SU-DHL-6 (cell line): ENCODE data around the gene EVC.

ENCODE experiments used
- H2AFZ ChIP-seq: fragments of 200-600 bp; sonication (generic); 2 replicates; pipeline ENCODE4 v1.6.1; 2014; ENCODE audit warnings: low read depth, mild to moderate bottlenecking, moderate library complexity, mixed read lengths, antibody characterized with exemption, low read length; ENCODE audit not compliant: severe bottlenecking
- H3F3A ChIP-seq: fragments of 200-600 bp; shearing (Covaris generic); 2 replicates; pipeline ENCODE4 v1.6.0; 2016; ENCODE audit warnings: antibody characterized with exemption, mild to moderate bottlenecking; ENCODE audit not compliant: insufficient read depth
- H3K27ac ChIP-seq: fragments of 200-600 bp; sonication (generic); 2 replicates; pipeline ENCODE4 v1.5.1; 2016; ENCODE audit warnings: low read depth, mild to moderate bottlenecking, low read length, moderate library complexity, mixed read lengths
- H3K27me3 ChIP-seq: fragments of 200-600 bp; sonication (generic), shearing (Covaris generic); 2 replicates; pipeline ENCODE4 v1.6.0; 2014; ENCODE audit warnings: mild to moderate bottlenecking, low read length
- H3K36me3 ChIP-seq: fragments of 200-600 bp; sonication (generic); 2 replicates; pipeline ENCODE4 v1.6.1; 2014; ENCODE audit warnings: mild to moderate bottlenecking, low read length, mixed read lengths
- H3K4me2 ChIP-seq: fragments of 300-600, 200-600 bp; shearing (Covaris generic), sonication (generic); 2 replicates; pipeline ENCODE4 v1.6.0; 2014; ENCODE audit warnings: low read length, low read depth, mild to moderate bottlenecking; ENCODE audit not compliant: poor library complexity, severe bottlenecking
- H3K4me3 ChIP-seq: fragments of 200-600 bp; sonication (generic); 2 replicates; pipeline ENCODE4 v1.5.1; 2014; ENCODE audit warnings: antibody characterized with exemption, low read length, mild to moderate bottlenecking, mixed read lengths; ENCODE audit not compliant: insufficient read depth, poor library complexity, severe bottlenecking
- H3K79me2 ChIP-seq: fragments of 200-600 bp; sonication (generic); 2 replicates; pipeline ENCODE4 v1.6.1; 2014; ENCODE audit warnings: mild to moderate bottlenecking, low read length, moderate library complexity; ENCODE audit not compliant: insufficient read depth
- H3K9ac ChIP-seq: fragments of 200-600 bp; sonication (generic); 2 replicates; pipeline ENCODE4 v1.7.0; 2014; ENCODE audit warnings: mild to moderate bottlenecking, low read length
- H3K9me2 ChIP-seq: fragments of 200-600 bp; sonication (generic); replicated peaks from 2 replicates; pipeline ENCODE4 v1.6.1; 2014; ENCODE audit warnings: low read length; ENCODE audit not compliant: insufficient read depth
- H3K9me3 ChIP-seq: fragments of 200-600 bp; sonication (generic); 2 replicates; pipeline ENCODE4 v1.6.1; 2014; ENCODE audit warnings: low read length, mixed read lengths; ENCODE audit not compliant: insufficient read depth
- H4K20me1 ChIP-seq: fragments of 200-600 bp; sonication (generic); 2 replicates; pipeline ENCODE4 v1.6.1; 2014; ENCODE audit warnings: low read depth, mild to moderate bottlenecking, antibody characterized with exemption, low read length, moderate library complexity, mixed read lengths
- EZH2phosphoT487 ChIP-seq: fragments of 200-600 bp; sonication (generic), shearing (Covaris generic); conservative IDR thresholded peaks from 2 replicates; pipeline ENCODE4 v1.6.1; 2018; ENCODE audit warnings: mild to moderate bottlenecking, antibody characterized with exemption, low read length, moderate library complexity, mixed read lengths
- TF ChIP-seq, protein P1 (sequence below): fragments of 200-600 bp; sonication (generic); IDR thresholded peaks from one replicate; pipeline ENCODE4 v1.5.1; 2017; ENCODE audit warnings: antibody characterized with exemption, mild to moderate bottlenecking, low read length, moderate library complexity; ENCODE audit not compliant: insufficient read depth, poor library complexity, severe bottlenecking

EVC gene

DNA sequence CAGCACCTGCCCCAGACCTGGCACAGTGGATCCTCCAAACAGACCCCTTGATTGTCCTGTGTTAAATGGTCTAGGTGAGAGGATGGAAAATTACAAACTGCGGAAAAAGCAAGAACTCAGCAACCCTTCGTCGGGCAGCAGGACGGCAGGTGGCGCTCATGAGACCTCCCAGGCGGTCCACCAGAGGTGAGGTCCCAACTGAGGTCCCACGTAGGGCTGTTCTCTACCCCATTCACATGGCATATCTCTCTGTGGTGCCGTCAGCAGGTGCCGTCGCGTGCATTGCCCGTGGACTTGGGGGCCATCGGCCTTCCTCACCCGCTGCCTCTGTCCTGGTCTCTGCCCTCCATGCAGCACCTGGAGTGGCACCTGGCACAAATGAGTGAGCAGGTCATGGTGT lies 93.7 kb downstream of the EVC start:
- Histone ChIP-seq H3K36me3 (no peaks in the 10 kb centered on the region), H3K27me3 (no peaks in the 10 kb centered on the region), H3F3A (no peaks in the 10 kb centered on the region), H3K79me2 (no peaks in the 10 kb centered on the region), H3K4me3 (no peak overlapping the region), H3K9me3 (no peaks in the 10 kb centered on the region), H3K9ac (no peak overlapping the region), H3K4me2 (no peak overlapping the region), H3K9me2 (no peaks in the 10 kb centered on the region), H2AFZ (no peak overlapping the region), H3K27ac (no peak overlapping the region), H4K20me1 (no peaks in the 10 kb centered on the region)
- TF ChIP-seq, protein P1, sequence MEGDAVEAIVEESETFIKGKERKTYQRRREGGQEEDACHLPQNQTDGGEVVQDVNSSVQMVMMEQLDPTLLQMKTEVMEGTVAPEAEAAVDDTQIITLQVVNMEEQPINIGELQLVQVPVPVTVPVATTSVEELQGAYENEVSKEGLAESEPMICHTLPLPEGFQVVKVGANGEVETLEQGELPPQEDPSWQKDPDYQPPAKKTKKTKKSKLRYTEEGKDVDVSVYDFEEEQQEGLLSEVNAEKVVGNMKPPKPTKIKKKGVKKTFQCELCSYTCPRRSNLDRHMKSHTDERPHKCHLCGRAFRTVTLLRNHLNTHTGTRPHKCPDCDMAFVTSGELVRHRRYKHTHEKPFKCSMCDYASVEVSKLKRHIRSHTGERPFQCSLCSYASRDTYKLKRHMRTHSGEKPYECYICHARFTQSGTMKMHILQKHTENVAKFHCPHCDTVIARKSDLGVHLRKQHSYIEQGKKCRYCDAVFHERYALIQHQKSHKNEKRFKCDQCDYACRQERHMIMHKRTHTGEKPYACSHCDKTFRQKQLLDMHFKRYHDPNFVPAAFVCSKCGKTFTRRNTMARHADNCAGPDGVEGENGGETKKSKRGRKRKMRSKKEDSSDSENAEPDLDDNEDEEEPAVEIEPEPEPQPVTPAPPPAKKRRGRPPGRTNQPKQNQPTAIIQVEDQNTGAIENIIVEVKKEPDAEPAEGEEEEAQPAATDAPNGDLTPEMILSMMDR: no peak
- TF ChIP-seq EZH2phosphoT487: no peak

DNA sequence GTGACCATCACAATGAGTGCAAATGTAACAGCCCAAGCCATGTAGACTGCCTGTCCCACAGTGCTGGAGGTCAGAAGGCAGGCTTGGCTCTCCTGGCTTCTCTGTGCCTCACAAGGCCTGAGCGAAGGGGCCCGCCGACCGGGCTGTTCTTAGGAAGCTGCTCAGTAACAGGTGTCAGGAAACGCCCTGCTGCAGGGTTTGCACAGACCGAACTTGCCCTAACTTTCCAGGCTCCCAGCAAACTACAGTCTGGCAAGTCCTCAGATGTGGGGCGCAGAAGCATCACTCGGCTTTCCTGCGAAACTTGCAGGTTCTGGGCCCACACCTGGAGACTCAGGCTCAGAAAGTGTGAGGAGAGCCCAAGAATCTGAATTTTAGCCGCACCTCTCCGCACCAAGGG lies 94.3 kb downstream of the EVC start:
- H3K36me3 ChIP-seq: no peaks in the 10 kb centered on the region

DNA sequence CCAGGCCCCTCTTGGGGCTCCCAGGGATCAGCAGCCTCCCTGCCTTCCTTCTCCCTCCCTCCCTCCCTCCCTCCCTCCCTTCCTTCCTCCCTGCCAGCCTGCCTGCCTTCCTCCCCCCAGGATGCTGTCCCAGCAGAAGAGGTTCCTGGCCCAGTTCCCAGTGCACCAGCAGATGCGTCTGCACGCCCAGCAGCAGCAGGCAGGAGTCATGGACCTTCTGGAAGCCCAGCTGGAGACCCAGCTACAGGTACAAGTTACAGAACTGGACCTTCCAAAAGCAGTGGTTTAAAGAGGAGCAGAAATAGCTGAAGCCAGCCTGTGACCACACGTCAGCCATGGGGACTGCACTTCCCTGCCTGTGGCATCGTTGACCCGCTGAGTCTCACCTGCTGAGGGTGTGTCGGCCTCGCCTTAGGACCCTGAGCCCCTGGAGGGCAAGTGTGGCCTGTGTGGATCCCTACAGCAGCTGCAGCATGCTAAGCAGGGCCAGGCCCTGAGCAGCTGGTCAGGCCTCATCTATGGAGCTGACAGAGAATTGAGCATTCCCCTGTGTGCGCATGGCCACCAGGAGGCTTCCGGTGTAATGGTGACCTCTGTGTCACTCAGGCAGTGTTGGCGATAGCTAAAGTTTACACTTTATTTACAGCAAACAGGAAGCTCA lies 97.2 kb downstream of the EVC start:
- Histone ChIP-seq H3K9me3 (no peaks in the 10 kb centered on the region), H3F3A (no peaks in the 10 kb centered on the region)

More for the DNA sequence above, 94.3 kb downstream of the EVC start:
- Histone ChIP-seq H3K79me2 (no peaks in the 10 kb centered on the region), H3K4me3 (no peak overlapping the region), H3K9ac (no peak overlapping the region), H3K4me2 (no peak overlapping the region), H2AFZ (no peak overlapping the region), H3F3A (no peaks in the 10 kb centered on the region), H3K9me3 (no peaks in the 10 kb centered on the region), H3K27ac (no peak overlapping the region), H4K20me1 (no peaks in the 10 kb centered on the region), H3K27me3 (no peaks in the 10 kb centered on the region), H3K9me2 (no peaks in the 10 kb centered on the region)
- TF ChIP-seq, protein P1: no peak
- TF ChIP-seq EZH2phosphoT487: no peak

More for the DNA sequence above, 97.2 kb downstream of the EVC start:
- no peaks in the 10 kb centered on the region for H3K79me2 ChIP-seq
- H3K27ac ChIP-seq: no peak overlapping the region
- TF ChIP-seq, protein P1: no peak
- TF ChIP-seq EZH2phosphoT487: no peak
- H3K9me2 ChIP-seq: no peaks in the 10 kb centered on the region
- no peak overlapping the region for H3K4me3 ChIP-seq
- no peak overlapping the region for H2AFZ ChIP-seq
- no peak overlapping the region for H3K9ac ChIP-seq
- H4K20me1 ChIP-seq: no peaks in the 10 kb centered on the region
- no peak overlapping the region for H3K4me2 ChIP-seq
- H3K27me3 ChIP-seq: no peaks in the 10 kb centered on the region
- no peaks in the 10 kb centered on the region for H3K36me3 ChIP-seq
